Type B pancreatic cell (in vitro differentiated cells): ENCODE measurements around the gene IPO4. TPM values are rescaled to one million over a fixed set of nuclear protein-coding genes. Genes with fewer than 3 reads are reported as not detected.

Experiments used
- DNase-seq: peaks from one replicate; pipeline ENCODE4 v3.0.0; 2021; ENCODE audit warnings: mixed read lengths; ENCODE audit not compliant: unreplicated experiment; ENCODE audit errors: extremely low spot score
- H3K27ac Mint-ChIP-seq: 2 replicates; pipeline ENCODE4 v1.8.0; 2021; ENCODE audit warnings: mild to moderate bottlenecking, mixed read lengths
- H3K27me3 Mint-ChIP-seq: 2 replicates; pipeline ENCODE4 v1.8.0; 2021; ENCODE audit warnings: mixed read lengths
- H3K36me3 Mint-ChIP-seq: 2 replicates; pipeline ENCODE4 v1.8.0; 2021; ENCODE audit warnings: mixed read lengths
- H3K4me1 Mint-ChIP-seq: one replicate; pipeline ENCODE4 v1.8.0; 2021; ENCODE audit warnings: mixed read lengths; ENCODE audit not compliant: unreplicated experiment
- H3K4me3 Mint-ChIP-seq: 2 replicates; pipeline ENCODE4 v1.8.0; 2021; ENCODE audit warnings: mild to moderate bottlenecking, mixed read lengths
- H3K9me3 Mint-ChIP-seq: 2 replicates; pipeline ENCODE4 v1.8.0; 2021; ENCODE audit warnings: mixed read lengths
- total RNA-seq: library from RNA; stranded (reverse); gene quantifications from 2 replicates; pipeline ENCODE4 v1.2.1, GENCODE V29; 2021; ENCODE audit warnings: low replicate concordance
- TF ChIP-seq, protein P1 (sequence below): fragments of 200-600 bp; sonication (generic); conservative IDR thresholded peaks from 2 replicates; pipeline ENCODE4 v1.5.0; 2021; ENCODE audit warnings: antibody characterized with exemption, mild to moderate bottlenecking

Gene IPO4
- total RNA-seq, 1 donor from 2014 or later = 67.1 TPM

GRCh38 chr14:24159777-24160498 is 28.7 kb downstream of the IPO4 start:
- peaks cover 27% of the 10 kb centered on the region for H3K36me3 Mint-ChIP-seq
- H3K9me3 Mint-ChIP-seq = no peaks in the 10 kb centered on the region
- peak overlapping the region; percentile 27 for H3K27ac Mint-ChIP-seq
- H3K4me1 Mint-ChIP-seq = peaks cover 19% of the 10 kb centered on the region
- H3K4me3 Mint-ChIP-seq = peak overlapping the region; percentile 8
- DNase-seq = no peak
- TF ChIP-seq, protein P1, sequence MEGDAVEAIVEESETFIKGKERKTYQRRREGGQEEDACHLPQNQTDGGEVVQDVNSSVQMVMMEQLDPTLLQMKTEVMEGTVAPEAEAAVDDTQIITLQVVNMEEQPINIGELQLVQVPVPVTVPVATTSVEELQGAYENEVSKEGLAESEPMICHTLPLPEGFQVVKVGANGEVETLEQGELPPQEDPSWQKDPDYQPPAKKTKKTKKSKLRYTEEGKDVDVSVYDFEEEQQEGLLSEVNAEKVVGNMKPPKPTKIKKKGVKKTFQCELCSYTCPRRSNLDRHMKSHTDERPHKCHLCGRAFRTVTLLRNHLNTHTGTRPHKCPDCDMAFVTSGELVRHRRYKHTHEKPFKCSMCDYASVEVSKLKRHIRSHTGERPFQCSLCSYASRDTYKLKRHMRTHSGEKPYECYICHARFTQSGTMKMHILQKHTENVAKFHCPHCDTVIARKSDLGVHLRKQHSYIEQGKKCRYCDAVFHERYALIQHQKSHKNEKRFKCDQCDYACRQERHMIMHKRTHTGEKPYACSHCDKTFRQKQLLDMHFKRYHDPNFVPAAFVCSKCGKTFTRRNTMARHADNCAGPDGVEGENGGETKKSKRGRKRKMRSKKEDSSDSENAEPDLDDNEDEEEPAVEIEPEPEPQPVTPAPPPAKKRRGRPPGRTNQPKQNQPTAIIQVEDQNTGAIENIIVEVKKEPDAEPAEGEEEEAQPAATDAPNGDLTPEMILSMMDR = no peak
- H3K27me3 Mint-ChIP-seq = no peaks in the 10 kb centered on the region

GRCh38 chr14:24157331-24157730 is 31.3 kb downstream of the IPO4 start:
- no peaks in the 10 kb centered on the region for H3K9me3 Mint-ChIP-seq
- DNase-seq = no peak
- no peak overlapping the region for H3K27ac Mint-ChIP-seq

DNA sequence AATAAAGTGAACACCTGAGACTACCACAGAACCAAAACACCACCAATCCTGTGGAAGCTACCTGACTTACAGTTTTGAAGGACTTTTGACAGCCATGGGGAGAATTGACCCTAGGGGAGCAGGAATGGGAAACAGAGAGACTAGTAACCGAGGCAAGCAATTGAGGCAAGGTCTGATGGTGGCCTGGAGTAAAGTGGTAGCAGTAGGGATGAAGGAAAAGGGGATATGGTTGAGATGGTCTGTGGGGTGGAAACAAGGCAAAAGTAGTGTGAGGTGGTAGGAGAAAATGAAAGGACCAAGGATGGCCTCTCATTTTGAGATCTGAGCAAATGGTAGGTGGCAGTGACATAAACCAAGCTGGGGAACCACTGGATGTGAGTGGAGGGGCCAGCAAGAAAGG is 31.8 kb downstream of the IPO4 start:
- no peak for DNase-seq
- Mint-ChIP-seq H3K27me3 (no peaks in the 10 kb centered on the region), H3K36me3 (peaks cover 21% of the 10 kb centered on the region), H3K4me3 (no peak overlapping the region), H3K4me1 (peaks cover 10% of the 10 kb centered on the region), H3K27ac (no peak overlapping the region), H3K9me3 (no peaks in the 10 kb centered on the region)
- TF ChIP-seq, protein P1 = no peak

More at GRCh38 chr14:24157331-24157730, 31.3 kb downstream of the IPO4 start:
- H3K27me3 Mint-ChIP-seq = no peaks in the 10 kb centered on the region
- peaks cover 26% of the 10 kb centered on the region for H3K36me3 Mint-ChIP-seq
- TF ChIP-seq, protein P1 = no peak
- peaks cover 15% of the 10 kb centered on the region for H3K4me1 Mint-ChIP-seq
- H3K4me3 Mint-ChIP-seq = no peak overlapping the region

GRCh38 chr14:24155100-24155499 is 33.5 kb downstream of the IPO4 start:
- DNase-seq = no peak
- peaks cover 19% of the 10 kb centered on the region for H3K36me3 Mint-ChIP-seq
- TF ChIP-seq, protein P1 = no peak
- no peak overlapping the region for H3K4me3 Mint-ChIP-seq
- no peak overlapping the region for H3K27ac Mint-ChIP-seq
- no peaks in the 10 kb centered on the region for H3K9me3 Mint-ChIP-seq
- no peaks in the 10 kb centered on the region for H3K4me1 Mint-ChIP-seq
- no peaks in the 10 kb centered on the region for H3K27me3 Mint-ChIP-seq

- Mint-ChIP-seq H3K9me3 (no peaks in the 10 kb centered on the region), H3K27ac (no peak overlapping the region), H3K4me3 (no peak overlapping the region), H3K4me1 (peaks cover 12% of the 10 kb centered on the region), H3K36me3 (peaks cover 19% of the 10 kb centered on the region), H3K27me3 (no peaks in the 10 kb centered on the region)
- DNase-seq = no peak
- TF ChIP-seq, protein P1 = no peak
Observed at GRCh38 chr14:24151404-24152080, 37.1 kb downstream of the IPO4 start.
